HepG2 (cell line): ENCODE results near the gene ZFP36L2. TPM values are rescaled to one million over a fixed set of nuclear protein-coding genes. Genes with fewer than 3 reads are reported as not detected.

ENCODE experiments used
- JARID2 ChIP-seq: sonication (generic); formaldehyde crosslinking; IDR thresholded peaks from 2 replicates; pipeline ENCODE4 v1.8.1; 2023; ENCODE audit warnings: missing genetic modification reagents, inconsistent platforms; ENCODE audit not compliant: insufficient replicate concordance
- PAXIP1 ChIP-seq: sonication (generic); formaldehyde crosslinking; conservative IDR thresholded peaks from 2 replicates; pipeline ENCODE4 v1.4.0; 2020; ENCODE audit warnings: mild to moderate bottlenecking, missing genetic modification reagents, moderate library complexity
- RBM39 ChIP-seq: fragments of 200-400 bp; formaldehyde crosslinking; IDR thresholded peaks from one replicate; pipeline ENCODE4 v1.6.1; 2018; ENCODE audit warnings: antibody characterized with exemption, mild to moderate bottlenecking, low read depth, low read length; ENCODE audit not compliant: poor library complexity, severe bottlenecking
- REXO4 ChIP-seq: sonication (generic); formaldehyde crosslinking; IDR thresholded peaks from 2 replicates; pipeline ENCODE4 v1.8.0; 2022; ENCODE audit warnings: missing genetic modification reagents, mild to moderate bottlenecking, borderline replicate concordance
- TCF7L2 ChIP-seq: IDR thresholded peaks from 2 replicates; pipeline ENCODE4 v1.6.1; 2011; ENCODE audit warnings: mild to moderate bottlenecking, low read depth, low read length, moderate library complexity
- TEAD2 ChIP-seq: sonication (generic); formaldehyde crosslinking; IDR thresholded peaks from 2 replicates; pipeline ENCODE4 v1.9.0; 2021; ENCODE audit warnings: missing genetic modification reagents
- TRAFD1 ChIP-seq: sonication (generic); formaldehyde crosslinking; IDR thresholded peaks from 2 replicates; pipeline ENCODE4 v1.5.1; 2020; ENCODE audit warnings: missing genetic modification reagents, mild to moderate bottlenecking, borderline replicate concordance
- ZHX1 ChIP-seq: sonication (generic); formaldehyde crosslinking; IDR thresholded peaks from 2 replicates; pipeline ENCODE4 v1.8.1; 2022; ENCODE audit warnings: low read depth, mild to moderate bottlenecking, missing genetic modification reagents
- ZNF512B ChIP-seq: sonication (generic); formaldehyde crosslinking; IDR thresholded peaks from 2 replicates; pipeline ENCODE4 v1.5.1; 2020; ENCODE audit warnings: missing genetic modification reagents, mild to moderate bottlenecking, borderline replicate concordance
- ZNF670 ChIP-seq: sonication (generic); formaldehyde crosslinking; IDR thresholded peaks from 2 replicates; pipeline ENCODE4 v1.8.0; 2022; ENCODE audit warnings: mild to moderate bottlenecking, missing genetic modification reagents, borderline replicate concordance
- ZNF720 ChIP-seq: sonication (generic); formaldehyde crosslinking; IDR thresholded peaks from 2 replicates; pipeline ENCODE4 v1.4.0; 2020; ENCODE audit warnings: missing genetic modification reagents
- ZSCAN20 ChIP-seq: sonication (generic); formaldehyde crosslinking; IDR thresholded peaks from 2 replicates; pipeline ENCODE4 v1.4.0; 2020; ENCODE audit warnings: missing genetic modification reagents, mild to moderate bottlenecking, borderline replicate concordance
- ZSCAN25 ChIP-seq: sonication (generic); formaldehyde crosslinking; IDR thresholded peaks from 2 replicates; pipeline ENCODE4 v1.8.0; 2022; ENCODE audit warnings: mild to moderate bottlenecking, missing genetic modification reagents
- ZXDC ChIP-seq: sonication (generic); formaldehyde crosslinking; IDR thresholded peaks from 2 replicates; pipeline ENCODE4 v1.5.0; 2020; ENCODE audit warnings: mild to moderate bottlenecking, missing genetic modification reagents
- polyA plus RNA-seq, 8 experiments: library from polyadenylated mRNA; depleted of rRNA in 3 of 8; stranded (reverse) in 7 of 8; unstranded in 1 of 8; fragments of >200 nt; fragmentation: Illumina TruSeq in 4 of 8; extraction: Trizol in 4 of 8; gene quantifications; 2 replicates each; pipeline versions ENCODE4 v1.2.1 to v1.2.3, GENCODE V29; 2011 to 2016; ENCODE audit warnings: low read depth in 4 of 8, missing spikeins in 1 of 8, mixed read lengths in 1 of 8; ENCODE audit not compliant: insufficient read depth in 1 of 8
- total RNA-seq, 5 experiments: library from RNA; depleted of rRNA; stranded (reverse); fragments of >200 nt; fragmentation: Illumina TruSeq; extraction: Trizol; gene quantifications; 2 replicates each; pipeline ENCODE4 v1.2.3, GENCODE V29; 2016; ENCODE audit warnings: low read depth in 1 of 5

The ZFP36L2 gene
- total and polyA plus RNA-seq, 2 of the 13 experiments (the other 11 are each of a cell fraction or from before 2014, with no cell fraction given): 11.2 to 21.8 TPM

- no peak for TF ChIP-seq TEAD2 (CRISPR knock-in tag)
- no peak for TF ChIP-seq ZNF670 (CRISPR knock-in tag)
- no peak for TF ChIP-seq RBM39
- TF ChIP-seq TRAFD1: no peak
- TF ChIP-seq TCF7L2: no peak
- no peak for TF ChIP-seq ZSCAN20 (CRISPR knock-in tag)
- no peak for TF ChIP-seq PAXIP1
- TF ChIP-seq REXO4 (CRISPR knock-in tag): peak; percentile 60; the same call in 1 of the 2 replicates
- TF ChIP-seq ZHX1 (CRISPR knock-in tag): no peak
- no peak for TF ChIP-seq JARID2 (CRISPR knock-in tag)
- TF ChIP-seq ZNF720 (CRISPR knock-in tag): no peak
- TF ChIP-seq ZSCAN25: no peak
- no peak for TF ChIP-seq ZXDC (CRISPR knock-in tag)
- no peak for TF ChIP-seq ZNF512B (CRISPR knock-in tag)
Observed at GRCh38 chr2:43218702-43219382, 7.6 kb downstream of the ZFP36L2 start (continued).
